GM21825 (cell line): ENCODE measurements around the gene AGPAT1.
"Not testable (repeated sequence)": the region's sequence is repeated elsewhere in the genome, so short reads cannot be mapped to it uniquely, and the experiment has no call there.

Experiments used
- ATAC-seq: cut with Tn5 transposase; IDR thresholded peaks from one replicate; pipeline ENCODE4 v1.9.1; 2021; ENCODE audit warnings: mild to moderate bottlenecking, moderate library complexity; ENCODE audit not compliant: unreplicated experiment

Gene AGPAT1

DNA sequence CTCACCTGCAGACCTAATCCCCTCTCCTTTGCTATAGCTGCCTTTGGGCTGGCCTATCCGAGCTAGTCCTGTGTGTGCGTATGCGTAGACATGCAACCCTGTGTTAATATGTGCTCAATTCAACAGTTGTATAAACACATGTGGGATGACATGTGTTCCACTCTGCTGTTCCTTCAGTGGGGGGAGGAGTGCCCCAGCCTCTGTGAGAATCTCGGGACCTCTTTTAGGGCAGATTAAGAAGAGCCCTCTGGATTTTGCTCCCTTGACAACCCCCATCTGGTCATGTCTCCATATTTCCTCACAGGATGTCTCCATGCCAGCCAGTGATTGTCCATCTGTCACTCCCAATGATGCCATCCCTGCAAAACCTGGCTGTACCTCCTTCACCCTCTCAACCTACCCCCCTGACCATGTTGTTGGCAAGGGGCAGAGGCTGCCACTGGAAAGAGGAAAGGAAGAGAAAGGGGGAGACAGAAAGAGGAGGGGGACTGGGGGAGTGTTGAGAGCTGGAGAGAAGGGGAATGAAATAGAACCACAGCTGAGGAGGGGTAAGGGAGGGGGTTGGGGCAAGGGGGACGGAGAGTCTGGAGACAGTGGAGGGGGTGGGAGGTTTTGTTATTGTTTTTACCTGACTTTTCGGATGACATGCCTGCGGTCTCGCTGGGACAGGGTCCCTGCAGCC, 24.6 kb downstream of the AGPAT1 start:
- no peak for ATAC-seq

DNA sequence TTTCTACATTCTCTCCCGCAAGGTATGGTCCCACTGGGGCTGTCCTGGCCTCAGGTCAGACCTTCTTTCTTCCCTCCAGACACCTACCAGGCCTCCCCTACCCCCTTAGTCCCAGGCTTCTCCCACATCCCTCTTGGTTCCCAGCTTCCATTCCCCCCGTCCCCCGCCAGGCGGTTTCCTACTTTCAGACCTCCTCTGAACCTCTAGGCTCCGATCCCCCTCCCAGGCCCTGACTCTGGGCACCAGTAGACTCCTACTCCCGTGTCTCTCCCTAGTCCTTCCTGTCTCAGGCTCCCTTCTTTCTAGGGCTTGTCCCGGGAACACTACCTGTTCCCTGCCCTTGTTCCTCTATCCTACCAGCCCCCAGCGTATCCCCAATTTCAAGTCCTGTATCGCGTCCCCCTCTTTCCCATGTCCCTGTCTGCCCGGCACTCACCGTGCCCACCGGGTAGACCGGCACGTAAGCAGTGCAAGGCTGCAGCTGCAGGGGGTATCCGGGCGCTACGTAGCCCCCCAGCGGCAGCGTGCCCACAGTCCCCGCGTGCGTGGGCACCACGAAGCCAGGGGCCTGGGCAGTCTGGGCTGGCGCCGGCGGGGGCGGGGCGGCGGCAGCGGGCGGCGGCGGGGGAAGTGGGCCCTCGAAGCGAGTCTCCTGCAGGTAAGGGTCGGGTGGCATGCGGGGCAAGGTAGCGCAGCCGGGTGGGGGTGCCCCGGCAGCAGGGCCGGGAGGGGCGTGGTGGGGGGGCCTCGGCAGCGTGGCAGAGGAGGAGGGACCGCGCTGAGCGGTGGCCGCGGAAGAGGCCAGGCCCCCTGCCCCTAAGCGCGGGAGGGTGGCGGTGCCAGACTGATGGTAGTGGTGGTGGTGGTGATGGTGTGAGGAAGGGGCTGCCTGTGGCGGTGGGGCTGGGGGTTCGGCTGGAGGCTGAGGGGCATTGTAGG, 25.7 kb downstream of the AGPAT1 start:
- ATAC-seq: no peak

DNA sequence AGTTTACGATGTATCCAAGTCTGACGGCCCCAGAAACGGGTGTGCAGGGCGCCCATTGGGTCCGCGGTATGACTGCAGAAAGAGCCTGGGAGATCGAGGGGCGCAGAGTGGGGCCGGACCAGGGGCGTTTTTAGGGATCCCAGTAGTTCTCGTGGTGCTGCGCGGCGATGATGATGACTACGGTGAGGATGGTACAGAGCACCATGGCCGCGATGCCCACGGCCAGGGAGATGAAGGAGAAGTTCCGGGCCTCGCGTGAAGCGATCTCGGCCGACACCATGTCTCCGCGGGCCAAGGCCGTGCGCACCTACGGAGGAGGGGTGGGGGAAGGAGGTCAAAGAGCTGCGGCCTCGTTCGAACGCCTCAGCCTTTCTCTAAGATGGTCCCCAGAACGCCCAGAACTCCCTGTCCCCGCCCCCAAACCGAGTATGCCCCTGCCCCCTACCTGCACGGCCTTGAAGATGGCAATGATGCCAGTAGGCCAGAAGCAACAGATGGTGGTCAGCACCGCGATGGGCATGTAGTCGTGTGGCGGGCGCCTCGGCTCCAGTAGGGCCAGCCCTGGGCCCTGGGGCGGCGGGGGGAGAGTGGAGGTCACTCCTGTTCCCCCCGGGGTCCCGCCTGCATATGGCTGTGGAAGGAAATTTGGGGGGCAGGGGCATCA, 26.7 kb downstream of the AGPAT1 start:
- no peak for ATAC-seq

DNA sequence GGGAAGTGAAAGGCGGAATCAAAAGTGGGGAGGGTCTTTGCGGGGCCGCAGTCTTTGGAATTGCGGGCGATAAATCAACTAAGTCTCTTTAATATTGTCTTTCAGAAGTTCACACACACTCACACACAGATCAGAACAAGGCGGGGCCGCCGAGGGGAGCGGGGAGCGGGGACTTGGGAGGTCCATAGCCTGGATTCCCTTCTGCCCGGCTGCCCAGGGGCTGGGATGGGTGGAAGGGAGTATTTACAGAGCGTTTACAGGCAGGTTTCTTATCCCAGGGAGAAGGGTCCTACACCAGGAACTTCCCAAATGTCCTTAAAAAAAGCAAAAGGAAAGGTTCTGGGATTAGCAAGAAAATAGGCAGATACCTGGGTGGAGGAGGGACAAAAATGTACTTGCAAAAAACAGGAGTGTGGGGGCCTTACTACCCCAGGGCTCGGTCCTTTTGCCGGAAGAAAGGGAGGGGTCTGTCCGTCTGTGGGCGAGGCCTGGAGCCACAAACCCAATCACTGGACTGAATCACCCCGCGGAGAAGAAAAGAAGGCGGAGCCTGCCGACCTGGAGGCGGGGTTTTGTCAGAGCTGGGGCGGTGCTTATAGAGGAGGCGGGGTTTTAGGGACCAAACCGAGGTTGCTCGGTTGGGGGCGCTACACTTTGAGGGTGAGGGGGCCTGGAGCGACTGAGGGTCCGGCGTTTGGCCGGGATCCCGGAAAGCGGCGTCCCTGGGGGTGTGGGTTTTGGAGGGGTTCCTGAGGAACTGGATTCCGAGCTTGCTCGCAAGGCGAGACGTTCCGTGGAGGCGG, 27.4 kb downstream of the AGPAT1 start:
- no peak for ATAC-seq

DNA sequence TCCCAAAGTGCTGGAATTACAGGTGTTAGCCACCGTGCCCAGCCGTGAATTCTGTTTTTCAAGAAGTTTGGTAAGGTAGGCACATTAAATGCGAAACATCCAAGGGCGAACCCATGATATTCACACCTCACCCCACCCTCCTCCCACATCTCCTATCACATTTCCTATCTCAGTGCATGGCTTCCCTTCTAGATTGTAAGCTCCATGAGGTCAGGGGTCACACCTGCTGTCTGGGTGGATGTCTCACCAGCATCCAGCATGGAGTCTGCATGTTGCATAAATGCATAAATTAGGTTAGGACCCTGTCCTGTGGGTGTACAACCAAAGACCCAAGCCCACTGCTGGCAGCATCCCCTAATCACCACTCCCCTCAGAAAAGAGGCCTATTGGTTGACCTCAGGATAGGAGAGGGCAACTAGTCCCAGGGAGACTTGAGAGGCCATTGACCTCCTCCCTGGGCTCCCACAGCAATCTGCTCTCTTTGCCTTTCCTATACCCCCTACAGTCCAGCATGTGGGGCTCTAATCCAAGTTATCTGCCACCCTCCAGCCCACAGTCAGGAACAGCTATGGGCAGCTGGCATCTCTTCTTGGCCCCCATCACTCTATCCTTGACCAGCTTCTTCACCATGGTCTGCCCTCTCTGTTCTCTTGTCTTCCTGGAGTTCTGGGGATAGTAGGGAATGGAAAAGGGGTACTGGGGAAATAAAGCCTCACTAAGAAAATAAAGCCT, 28.3 kb downstream of the AGPAT1 start:
- no peak for ATAC-seq

DNA sequence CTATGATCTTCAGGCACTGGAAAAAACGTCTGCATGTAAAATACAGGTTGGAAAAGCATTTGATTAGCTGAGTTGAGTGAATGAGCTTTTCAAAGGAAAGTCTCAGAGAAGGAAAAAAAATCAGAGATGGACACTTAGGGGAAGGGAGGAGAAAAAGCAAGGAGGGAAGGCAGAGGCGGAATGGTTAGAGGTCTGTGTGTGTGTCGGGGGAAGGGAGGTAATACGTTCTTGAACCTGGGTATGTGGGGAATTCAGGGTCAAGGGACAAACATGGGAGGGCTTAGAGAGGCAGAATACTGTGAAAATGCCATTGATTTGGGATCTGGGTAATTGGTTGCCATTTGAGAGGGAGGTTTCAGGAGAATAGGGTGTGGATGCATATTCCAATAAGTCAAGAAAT, 29.2 kb downstream of the AGPAT1 start:
- no peak for ATAC-seq

DNA sequence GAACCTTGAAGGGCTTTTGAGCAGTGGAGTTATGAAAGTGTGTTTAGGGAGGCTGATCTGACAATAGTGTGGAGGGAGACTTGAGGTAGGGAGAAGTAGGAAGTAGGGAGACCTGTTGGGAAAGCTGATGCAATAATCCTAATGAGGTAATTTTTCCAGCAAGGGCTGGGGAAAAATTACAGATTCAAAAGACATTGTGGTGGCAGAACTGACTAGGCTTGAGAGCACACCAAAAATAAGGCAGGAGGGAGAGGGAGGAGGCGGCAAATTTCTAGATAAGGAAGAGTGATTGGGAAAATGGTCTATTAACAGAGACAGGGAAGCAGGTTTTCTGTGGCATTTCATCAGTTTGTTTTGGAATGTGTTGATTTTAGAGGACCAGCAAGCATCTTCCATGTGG, 29.6 kb downstream of the AGPAT1 start:
- no peak for ATAC-seq

DNA sequence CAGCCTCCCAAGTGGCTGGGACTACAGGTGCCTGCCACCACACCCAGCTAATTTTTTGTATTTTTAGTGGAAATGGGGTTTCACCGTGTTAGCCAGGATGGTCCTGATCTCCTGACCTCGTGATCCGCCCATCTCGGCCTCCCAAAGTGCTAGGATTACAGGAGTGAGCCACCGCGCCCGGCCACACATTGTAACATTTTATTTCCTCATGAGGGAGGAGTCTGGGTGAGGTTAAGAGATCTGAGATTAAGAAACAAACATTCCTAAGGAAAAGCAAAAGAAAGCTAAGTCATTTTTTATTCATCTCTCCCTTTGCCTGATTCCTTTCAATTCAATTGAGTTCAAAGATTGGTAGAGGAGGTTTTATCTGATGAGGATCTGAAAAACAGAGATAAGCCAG, 31.6 kb downstream of the AGPAT1 start:
- ATAC-seq: not testable (repeated sequence)

DNA sequence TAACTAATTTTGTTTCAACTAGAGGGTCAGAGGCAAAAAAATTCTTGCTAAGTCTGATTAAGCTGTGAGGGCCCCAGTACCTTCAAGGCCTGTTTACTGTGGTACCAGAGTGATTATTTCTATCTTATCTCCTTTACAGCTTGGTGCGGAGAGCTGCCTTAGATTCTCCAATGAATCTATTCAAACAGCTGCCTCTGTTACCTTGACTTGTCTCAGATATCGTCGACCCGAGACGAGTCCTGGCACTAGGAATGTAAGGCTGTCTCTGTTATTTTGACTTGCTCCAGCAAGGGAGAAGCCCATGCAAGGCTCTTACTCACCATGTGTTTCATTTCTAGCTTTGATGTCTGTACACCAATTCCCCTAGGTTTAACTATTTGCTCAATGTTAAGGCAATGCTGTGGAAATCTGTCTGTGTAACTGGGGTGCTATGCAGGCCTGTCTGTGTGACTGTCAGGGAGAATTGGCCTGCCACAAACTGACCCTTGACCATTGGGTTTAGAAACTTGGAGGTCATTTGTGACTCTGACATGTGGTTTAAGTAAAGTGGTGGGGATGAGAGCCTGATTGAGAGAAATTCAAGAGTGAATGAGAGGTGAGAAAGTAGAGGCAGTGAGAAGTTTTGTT, 35.4 kb downstream of the AGPAT1 start:
- no peak for ATAC-seq

DNA sequence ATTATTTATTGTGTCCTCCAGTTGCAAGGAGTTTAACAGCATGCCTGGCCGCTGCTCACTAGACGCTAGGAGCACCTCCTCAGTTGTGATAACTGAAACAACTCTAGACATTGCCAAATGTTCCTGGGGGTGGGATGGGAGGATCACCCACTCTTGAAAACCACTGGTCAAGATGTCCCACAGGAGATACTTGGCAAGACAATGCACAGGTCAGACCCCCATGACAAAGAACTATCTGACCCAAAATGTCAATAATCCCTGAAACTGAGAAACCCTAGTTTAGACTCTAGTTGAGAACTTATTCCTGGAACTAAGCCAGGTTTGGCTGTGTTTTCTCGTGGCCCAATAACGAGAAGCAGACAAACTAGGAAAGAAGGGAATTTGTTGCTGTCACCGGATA, 36.3 kb downstream of the AGPAT1 start:
- ATAC-seq: no peak

DNA sequence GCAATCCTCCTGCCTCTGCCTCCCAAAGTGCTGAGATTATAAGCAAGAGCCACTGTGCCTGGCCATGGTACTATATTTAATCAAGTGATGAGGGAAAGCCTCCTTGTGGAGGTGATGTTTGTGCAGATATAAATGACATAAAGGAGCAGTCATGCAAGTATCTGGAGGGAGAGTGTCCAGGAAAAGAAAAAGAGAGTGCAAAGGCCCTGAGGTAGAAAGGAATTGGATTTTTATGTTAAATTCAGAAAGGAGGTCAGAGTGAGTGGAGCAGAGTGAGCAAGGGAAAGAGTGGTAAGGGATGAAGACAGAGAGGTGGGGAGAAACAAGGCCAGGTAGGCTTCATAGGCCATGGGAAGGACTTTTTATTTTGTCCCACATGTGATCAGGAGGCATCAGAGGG, 38.4 kb downstream of the AGPAT1 start:
- ATAC-seq: no peak

DNA sequence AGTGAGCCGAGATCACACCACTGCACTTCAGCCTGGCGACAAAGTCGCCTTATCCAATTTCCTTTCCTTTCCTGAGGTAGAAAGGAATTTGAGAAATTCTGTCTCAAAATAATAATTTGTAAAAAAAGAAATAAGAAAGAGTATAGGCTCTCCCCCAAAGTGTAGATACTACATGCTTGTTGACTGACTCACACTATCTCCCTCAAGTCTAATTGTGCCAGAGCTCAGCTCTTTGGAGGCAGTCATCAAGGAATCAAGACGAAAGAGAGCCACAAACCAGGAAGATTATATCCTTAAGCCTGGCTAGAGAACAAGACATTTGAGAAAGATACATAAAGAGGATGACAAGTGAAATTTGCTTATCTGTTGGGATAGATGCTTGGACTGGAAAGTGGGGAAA, 42.1 kb downstream of the AGPAT1 start:
- ATAC-seq: no peak

DNA sequence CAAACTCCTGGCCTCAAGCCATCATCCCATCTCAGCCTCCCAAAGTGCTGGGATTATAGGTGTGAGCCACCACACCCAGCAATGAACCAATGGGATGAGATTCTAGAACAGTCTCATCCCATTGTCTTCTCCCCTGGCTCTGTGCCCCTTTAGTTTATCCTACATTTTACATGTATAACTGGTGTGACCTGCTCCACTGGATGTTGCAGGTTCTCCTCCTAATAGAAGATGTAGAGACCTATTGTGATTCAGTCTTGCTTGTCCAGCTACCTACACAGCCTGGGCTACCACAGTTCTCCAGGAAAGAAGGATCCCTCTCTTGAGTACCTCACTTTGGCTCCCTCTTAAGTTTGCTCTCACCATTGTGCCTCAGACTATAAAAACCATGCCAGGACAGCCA, 43.8 kb downstream of the AGPAT1 start:
- no peak for ATAC-seq

DNA sequence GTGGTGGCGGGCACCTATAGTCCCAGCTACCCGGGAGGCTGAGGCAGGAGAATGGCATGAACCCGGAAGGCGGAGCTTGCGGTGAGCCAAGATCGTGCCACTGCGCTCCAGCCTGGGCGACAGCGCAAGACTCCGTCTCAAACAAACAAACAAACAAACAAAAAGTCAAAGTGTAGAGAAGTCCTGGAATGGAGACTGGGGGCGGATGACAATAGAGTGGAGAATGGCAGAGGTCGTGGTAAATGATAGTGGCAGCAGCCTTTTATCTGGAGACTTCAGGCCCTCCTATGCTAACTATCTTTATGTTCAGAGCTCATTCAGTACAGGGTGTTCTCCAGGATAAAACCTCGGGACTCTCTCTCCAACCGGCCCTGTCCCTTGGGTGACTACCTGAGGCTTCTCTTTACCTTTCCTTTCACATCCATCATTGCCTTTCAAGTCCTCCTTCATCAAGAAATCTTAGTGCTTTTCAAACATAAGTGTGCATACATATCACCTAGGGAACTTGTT, 44.4 kb downstream of the AGPAT1 start:
- ATAC-seq: no peak

DNA sequence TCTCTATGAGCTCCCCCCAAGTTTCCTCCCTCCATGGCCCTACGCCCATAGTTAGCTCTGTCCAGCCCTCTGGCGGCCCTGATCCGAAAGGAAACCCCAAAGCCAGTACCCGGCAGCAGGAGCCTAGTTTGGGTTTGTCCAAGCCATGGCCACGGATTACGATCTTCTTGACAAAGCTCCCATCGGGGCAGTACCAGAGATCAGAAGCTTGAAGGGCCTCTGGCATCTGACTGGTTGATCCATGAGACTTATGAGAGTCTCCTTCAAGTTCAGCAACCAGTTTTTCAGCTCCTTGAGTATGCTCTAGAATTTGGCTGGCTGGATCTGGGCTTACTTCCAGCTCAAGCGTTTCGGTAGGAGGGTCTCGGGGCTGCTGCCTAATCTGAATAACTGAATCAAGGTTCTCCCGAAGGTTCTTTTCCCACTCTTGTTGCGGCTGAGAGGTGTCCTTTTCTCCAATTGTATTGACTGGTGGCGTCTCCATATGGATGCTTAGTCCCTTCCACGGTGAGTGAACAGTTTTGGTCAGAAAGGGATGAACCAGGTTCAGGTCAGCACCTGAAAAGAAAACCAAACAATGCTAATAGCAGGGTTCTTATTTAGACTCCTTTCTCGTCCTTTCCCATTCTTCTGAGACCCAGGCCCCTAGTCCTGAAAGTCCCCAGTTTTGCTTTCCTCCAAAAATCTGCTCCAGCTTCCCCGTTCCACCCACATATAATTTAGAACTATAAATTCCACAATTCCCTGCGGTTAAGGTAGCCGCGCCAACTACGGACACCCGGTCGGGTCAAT, 46.4 kb downstream of the AGPAT1 start:
- peak; percentile 22 for ATAC-seq

DNA sequence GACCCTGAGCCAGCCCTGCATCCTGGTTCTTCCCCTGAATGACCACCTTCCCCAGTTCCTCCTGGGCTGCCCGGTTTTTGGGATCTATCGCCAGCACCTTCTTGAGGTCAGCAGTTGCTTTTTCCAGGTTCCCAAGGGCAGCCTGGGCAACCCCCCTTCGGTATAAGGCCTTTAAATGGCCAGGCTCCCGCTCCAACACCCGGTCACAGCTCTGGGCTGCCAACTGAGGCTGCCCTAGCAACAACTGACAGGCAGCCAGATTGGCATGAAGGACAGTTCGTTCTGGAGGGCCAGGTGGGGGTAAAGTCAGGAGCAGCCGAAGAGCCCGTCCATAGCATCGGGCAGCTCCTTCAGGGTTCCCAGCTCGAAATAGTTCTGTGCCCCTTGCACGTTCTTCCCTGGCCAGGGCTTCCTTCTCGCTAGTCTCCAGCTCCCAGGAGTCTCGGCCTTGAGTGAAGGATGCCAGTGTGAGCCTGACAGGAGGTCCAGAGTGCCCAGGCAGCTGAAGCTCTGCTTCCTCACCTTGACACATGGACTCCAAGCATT, 47.1 kb downstream of the AGPAT1 start:
- ATAC-seq: no peak

DNA sequence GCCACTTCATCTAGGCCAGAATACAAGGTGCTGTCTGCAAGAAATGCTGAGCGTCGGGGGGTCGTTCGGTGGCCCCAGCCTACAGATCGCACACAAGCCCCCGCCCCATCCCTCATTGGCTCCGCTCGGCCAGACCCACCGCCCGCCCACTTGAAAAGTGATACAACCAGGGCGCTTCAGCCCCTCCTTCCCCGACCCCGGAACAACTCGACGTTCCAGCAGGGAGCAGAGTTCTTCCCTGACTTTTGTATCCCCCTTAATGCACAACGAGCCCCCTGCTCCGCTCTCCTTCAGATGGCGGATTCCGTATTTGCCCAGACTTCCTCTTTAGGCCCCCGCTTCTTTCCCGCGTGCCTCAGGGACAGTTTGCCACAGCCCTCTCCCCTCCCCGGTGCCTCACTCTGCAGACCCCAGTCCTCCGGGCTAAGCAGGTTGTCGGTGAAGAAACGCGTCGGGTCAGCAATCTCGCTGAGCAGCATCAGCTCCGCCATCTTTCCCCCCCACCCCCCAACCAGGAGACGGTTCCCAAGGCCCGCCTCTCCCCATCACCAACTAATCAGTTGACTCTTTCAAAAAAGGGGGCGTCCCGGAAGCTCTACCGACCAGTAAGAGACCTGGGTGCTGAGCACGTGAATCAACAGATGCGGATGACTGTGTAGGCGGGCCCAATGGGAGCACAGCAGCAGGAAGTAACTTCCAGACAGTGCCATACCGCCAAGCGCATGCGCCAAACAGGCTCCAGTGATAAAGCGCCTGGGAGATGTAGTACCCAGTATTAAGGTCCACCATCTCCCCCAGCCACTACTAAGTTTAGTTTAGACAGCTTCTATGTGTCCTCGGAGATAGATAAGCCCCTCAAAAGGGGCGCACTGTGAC, 47.9 kb downstream of the AGPAT1 start, which contains the start of gene ATF6B:
Gene ATF6B, minus strand, starts transcription at position 530 of the 876 bp plus-strand sequence. Its CDS starts 39 bp downstream, at position 491.
- ATAC-seq: peak; percentile 80

DNA sequence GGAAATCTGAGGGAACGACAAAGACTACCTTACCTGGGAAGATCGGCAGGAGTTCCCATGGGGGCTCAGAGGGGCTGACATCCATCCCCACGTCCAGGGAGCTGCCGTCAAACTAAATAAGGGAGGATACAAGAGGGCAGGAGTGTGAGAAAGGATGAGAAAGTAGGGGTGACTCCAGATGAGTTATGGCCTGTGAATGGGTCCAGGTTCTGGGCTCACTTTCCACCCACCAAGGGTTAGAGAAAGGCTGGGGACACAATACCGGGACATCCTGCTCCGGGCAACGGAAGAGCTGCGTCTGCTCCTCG, 48.5 kb downstream of the AGPAT1 start:
- ATAC-seq: no peak
